GM19467 (cell line): ENCODE measurements around the gene SLC22A17.

Experiments used
- ATAC-seq: cut with Tn5 transposase; IDR thresholded peaks from one replicate; pipeline ENCODE4 v1.9.1; 2021; ENCODE audit warnings: mild to moderate bottlenecking, moderate library complexity; ENCODE audit not compliant: unreplicated experiment

The SLC22A17 gene

GRCh38 chr14:23364164-23365035 lies 11.7 kb upstream of the SLC22A17 start:
- ATAC-seq: no peak

- no peak for ATAC-seq
Observed at GRCh38 chr14:23362200-23362599, 9.5 kb upstream of the SLC22A17 start.

DNA sequence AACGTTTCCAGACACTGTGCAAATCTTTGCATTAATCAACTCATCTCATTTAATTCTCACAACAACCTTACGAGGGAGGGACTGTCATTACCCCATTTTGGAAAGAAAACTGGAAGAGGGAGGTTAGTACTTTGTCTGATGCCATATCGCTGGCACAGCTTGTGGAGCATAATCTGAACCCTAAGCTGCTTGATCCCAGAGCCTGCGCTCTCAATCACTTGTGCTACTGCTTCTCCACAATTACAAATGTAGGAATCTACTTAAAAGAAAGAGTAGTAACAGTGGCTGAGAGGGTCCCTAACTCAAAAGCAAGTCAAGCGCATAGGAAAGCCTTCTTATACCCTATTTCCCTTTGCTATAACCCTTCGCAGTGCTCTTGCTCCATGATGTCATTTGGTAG lies 9.1 kb upstream of the SLC22A17 start:
- ATAC-seq: no peak

DNA sequence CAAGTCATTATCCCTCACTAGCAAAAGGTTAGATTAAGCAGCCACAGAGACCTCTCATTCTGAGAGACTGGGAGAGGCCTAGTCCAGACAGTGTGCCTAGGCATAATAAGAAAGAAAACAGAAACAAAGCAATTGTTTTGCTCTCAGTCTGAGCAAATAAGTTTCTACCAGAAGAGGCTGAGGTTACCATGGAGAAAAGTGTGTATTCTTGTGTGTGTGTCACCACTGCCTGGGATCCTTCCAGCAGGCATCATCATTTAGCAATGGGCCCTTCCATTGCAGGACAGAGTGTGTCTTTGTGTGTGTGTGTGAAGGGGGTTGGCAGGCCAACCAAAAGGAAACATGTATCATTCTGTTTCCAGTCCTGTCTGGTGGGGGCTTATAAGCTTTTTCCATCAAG lies 8.6 kb upstream of the SLC22A17 start:
- ATAC-seq: no peak

DNA sequence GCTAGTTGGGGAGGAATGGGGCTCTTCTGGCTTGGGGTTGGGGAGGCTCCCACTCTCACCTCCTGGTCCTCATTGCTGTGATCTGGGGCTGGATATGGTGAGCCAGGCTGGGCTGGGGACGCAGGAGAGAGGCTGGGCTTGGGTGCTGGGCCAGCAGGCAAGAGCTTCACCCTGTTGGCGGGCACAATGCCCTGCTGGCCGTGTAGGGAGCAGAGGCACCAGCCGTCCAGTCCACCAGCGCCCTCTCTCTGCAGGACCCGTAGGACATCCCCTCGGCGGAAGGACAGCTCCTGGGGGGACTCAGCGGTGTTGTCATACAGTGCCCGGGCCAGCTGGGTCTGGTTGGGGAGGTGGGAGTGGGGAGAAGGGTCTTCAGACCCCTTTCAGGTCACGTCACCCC lies 7.8 kb upstream of the SLC22A17 start:
- ATAC-seq: no peak

- no peak for ATAC-seq
Observed at GRCh38 chr14:23359722-23360447, 7.2 kb upstream of the SLC22A17 start.

DNA sequence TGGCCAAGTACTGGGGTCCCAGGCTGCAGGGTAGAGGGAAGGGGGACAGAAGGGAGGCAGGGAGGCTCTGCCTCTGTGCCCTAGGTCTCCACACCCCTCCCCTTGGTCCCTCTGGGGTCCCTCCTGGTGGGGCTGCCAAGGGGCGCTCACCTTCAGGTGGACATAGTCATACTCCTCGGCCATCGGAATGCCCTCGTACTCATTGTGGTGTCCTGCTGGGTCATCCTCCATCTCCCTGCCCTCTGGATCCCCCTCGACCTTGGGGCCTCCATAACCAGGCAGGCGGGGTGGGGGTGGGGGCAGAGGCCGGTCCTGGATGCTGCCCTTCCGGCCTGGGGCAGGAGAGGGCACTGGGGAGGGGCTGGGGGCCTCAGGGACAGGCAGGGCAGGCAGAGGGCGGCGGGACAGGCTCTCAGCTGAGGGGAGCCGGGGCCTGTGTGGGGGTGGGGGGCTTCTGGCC lies 6.5 kb upstream of the SLC22A17 start:
- ATAC-seq: no peak

GRCh38 chr14:23358553-23359166 lies 6.0 kb upstream of the SLC22A17 start:
- no peak for ATAC-seq

DNA sequence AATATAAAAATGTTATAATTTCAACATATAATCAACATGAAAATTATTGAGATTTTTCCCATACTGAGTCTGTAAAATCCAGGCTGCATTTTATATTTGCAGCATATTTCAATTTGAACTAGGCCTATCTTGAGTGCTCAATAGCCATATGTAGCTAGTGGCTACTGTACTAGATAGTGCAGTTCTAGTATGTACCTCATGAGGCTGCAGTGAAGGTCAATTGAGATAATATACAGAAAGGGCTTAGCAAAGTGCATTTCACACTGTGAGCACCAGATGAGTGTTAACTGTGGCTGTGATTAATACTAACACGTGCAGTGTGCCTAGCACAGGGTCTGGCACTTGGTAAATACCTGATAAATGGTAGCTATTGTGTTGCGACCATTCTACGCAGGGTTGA lies 5.4 kb upstream of the SLC22A17 start:
- ATAC-seq: no peak

DNA sequence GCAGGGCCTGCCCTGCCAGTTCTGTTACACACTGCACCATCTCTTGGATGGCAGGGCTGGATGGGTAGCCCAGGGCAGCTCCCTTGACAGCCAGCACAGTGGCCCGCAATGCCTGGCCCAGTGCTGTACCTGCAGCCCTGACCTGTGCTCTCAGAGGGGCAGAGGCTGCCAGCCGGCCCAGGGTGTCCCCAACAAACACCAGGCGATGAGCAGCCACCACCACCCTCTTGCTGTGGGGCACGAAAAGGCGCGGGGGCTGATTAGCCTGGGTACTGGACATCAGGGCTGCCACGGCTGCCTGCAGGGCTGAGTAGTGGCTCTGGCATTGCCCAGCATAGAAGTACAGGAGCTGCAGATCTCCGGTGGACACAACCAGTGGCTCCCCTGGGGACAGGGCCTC lies 4.6 kb upstream of the SLC22A17 start:
- no peak for ATAC-seq

DNA sequence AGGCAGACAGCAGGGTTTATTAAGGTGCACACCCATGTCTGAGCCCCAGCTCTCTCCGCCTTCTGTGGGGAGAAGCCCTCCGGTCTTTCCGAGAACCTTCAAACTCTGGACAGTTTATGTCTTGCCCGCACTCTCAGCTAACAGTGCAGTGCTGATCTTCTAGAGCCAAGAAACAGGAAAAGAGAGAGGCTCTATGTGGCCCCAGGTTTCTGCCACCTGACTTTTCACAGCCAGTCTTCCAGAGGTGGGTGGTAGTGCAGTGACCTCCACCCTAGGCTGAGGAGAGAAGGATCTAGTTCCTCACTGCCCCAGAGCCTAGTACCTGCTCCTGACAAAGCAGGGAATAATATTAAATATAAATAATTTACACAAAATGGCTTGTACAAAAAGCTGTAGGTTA lies 4.0 kb upstream of the SLC22A17 start:
- ATAC-seq: no peak

- no peak for ATAC-seq
Observed at GRCh38 chr14:23355871-23356435, 3.3 kb upstream of the SLC22A17 start.

- ATAC-seq: no peak
Observed at GRCh38 chr14:23354990-23355389, 2.3 kb upstream of the SLC22A17 start.

- ATAC-seq: no peak
Observed at GRCh38 chr14:23353433-23353780, 720 bp upstream of the SLC22A17 start.

GRCh38 chr14:23351681-23352505 lies 794 bp downstream of the SLC22A17 start:
- ATAC-seq: no peak

DNA sequence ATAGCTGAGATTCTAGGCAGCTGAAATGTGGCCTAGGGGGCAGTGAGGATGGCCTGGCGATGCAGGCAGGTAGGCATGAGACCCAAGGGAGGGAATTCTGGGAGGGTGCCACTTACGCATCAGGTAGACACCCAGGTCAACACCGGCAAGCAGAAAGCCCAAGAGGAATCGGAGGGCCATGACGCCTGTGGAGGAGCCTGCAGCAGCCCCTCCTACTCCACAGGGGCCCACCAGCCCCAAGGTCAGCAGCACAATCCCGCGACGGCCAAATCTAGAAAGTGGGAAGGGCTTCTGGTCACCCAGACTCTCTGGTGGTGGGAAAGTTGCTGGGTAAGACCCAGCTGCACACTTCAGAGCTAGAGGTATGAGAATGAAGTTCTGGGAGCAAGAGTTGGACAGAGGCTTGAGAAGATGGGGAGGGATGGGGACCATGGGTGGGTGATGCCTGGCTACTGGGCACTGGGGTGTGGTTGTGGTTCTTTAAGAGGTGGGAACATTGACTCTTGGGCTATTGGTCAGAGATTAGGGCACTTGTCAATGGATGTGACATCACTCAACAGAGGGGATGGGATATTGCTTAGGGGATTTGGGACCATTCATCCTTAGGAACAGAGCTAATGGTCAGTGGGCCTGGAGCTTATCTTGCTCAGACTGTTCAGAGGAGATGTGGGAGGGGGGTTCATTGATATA lies 3.4 kb downstream of the SLC22A17 start:
- no peak for ATAC-seq

- ATAC-seq: no peak
Observed at GRCh38 chr14:23348297-23348655, 4.4 kb downstream of the SLC22A17 start.

- no peak for ATAC-seq
Observed at GRCh38 chr14:23347406-23348296, 5.0 kb downstream of the SLC22A17 start.
